Psoas muscle (tissue), 8 donors: ENCODE results near the gene VWA5B2. TPM values are rescaled to one million over a fixed set of nuclear protein-coding genes. Genes with fewer than 3 reads are reported as not detected.

Source experiments
- ATAC-seq, 4 donors: fragments of 200-7000 bp; cut with Tn5 transposase; one replicate each; pipeline ENCODE4 v1.9.1; 2020; ENCODE audit warnings: moderate library complexity in 3 of 4, mild to moderate bottlenecking in 2 of 4
- DNase-seq, 2 donors: peaks; one replicate each; pipeline ENCODE4 v3.0.0-alpha.2; 2020
- H3K27ac ChIP-seq: fragments of 200-600 bp; one replicate; pipeline ENCODE4 v1.8.0; 2022
- H3K27me3 ChIP-seq, 3 donors: fragments of 200-600 bp in 1 of 3; one replicate each; pipeline versions ENCODE4 v1.6.1 to v1.8.0; 2013 to 2022; ENCODE audit warnings: low read length in 2 of 3, mild to moderate bottlenecking in 2 of 3, moderate library complexity in 1 of 3; ENCODE audit not compliant: insufficient read depth in 3 of 3
- H3K36me3 ChIP-seq, 2 donors: fragments of 200-600 bp in 1 of 2; one replicate each; pipeline versions ENCODE4 v1.6.1 to v1.8.0; 2013 to 2022; ENCODE audit warnings: low read depth in 1 of 2, mild to moderate bottlenecking in 1 of 2, moderate library complexity in 1 of 2; ENCODE audit not compliant: insufficient read depth in 1 of 2
- H3K4me1 ChIP-seq: fragments of 200-600 bp; one replicate; pipeline ENCODE4 v1.8.0; 2022
- H3K4me3 ChIP-seq: fragments of 200-600 bp; one replicate; pipeline ENCODE4 v1.8.0; 2022; ENCODE audit warnings: mild to moderate bottlenecking
- H3K9me3 ChIP-seq: fragments of 200-600 bp; one replicate; pipeline ENCODE4 v1.8.0; 2022
- CTCF ChIP-seq: fragments of 200-600 bp; IDR thresholded peaks from one replicate; pipeline ENCODE4 v1.8.0; 2022; ENCODE audit warnings: antibody characterized with exemption
- WGBS, 3 donors: extraction: QIAGEN DNeasy Blood & Tissue Kit; methylation state at CpG; one replicate each; pipeline versions ENCODE4 v1.1.6 to v1.1.7; 2013; 5-methylcytosine and 5-hydroxymethylcytosine counted together
- intact Hi-C, 2 donors: fragments of 100-400 bp; cut with DNase I; formaldehyde crosslinking; loops; one replicate each; pipeline versions ENCODE4 v1.11.0 to v1.14.2; 2022
- polyA plus RNA-seq, 3 donors: library from polyadenylated mRNA; stranded (reverse); fragments of 200-250 nt; gene quantifications; one replicate each; pipeline ENCODE4 v1.2.3, GENCODE V29; 2013
- total RNA-seq, 4 donors: library from RNA; stranded (reverse); fragmentation: NEBNext Ultra II Directional in 2 of 4; extraction: Animal tissue kit (Norgen Biotek cat#: 25700) in 2 of 4; gene quantifications; one replicate each; pipeline versions ENCODE4 v1.2.1 to v1.2.4, GENCODE V29; 2021 to 2023
- donor health status: healthy with polysubstance abuse.
- donor health status: DM: no; HTN: no; CAD: no; lungs with moderate emphysema.
- donor health status: Bipolar disorder and iron deficiency.
- donor health status: healthy.
- donor health status: DM: yes; HTN: yes; CAD: no.
- donor health status: DM: no; HTN: no; CAD: no.
- donor health status: DM: no; HTN: no; CAD: no.
- donor health status: DM: yes; HTN: yes; CAD: no.

Gene VWA5B2
- total and polyA plus RNA-seq, 7 donors, result 0.03 to 0.26 (median 0.05) TPM; not detected in 3

DNA sequence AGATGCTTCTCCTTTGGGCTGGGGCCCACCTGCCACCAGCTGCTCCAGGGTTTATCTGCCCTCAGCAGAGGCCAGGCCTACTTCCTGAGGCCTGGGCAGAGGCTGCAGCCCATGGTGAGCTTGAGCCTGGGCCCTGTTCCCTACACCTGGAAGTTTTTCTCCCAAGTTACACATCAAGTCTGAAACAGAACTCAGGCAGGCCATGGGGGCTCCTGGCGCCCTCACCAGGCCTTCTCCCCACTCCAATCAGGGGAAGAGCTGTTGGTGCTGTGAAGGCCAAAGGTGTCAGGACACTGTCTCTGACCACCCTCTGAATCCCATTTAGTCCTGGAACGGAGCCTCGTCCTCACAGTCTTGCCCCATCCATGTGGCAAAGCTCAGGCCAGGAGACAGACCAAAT lies 7.3 kb downstream of the VWA5B2 start:
- intact Hi-C loops, result no loop called here
- ATAC-seq, result no peak
- WGBS, 3 donors, result 70 to 89% (median 75%) methylated on average over 3 of the region's 3 CpGs
- Histone ChIP-seq H3K4me3 (no peak overlapping the region), H3K4me1 (no peaks in the 10 kb centered on the region), H3K36me3 (no peaks in the 10 kb centered on the region), H3K9me3 (no peaks in the 10 kb centered on the region), H3K27ac (no peak overlapping the region), H3K27me3 (peaks cover 0 to 16% (median 8%) of the 10 kb centered on the region in 3 donors)
- no peak for DNase-seq
- no peak for TF ChIP-seq CTCF

- Histone ChIP-seq H3K4me1 (no peaks in the 10 kb centered on the region), H3K27ac (no peak overlapping the region), H3K27me3 (peaks cover 0 to 10% (median 8%) of the 10 kb centered on the region in 3 donors), H3K4me3 (no peak overlapping the region), H3K9me3 (no peaks in the 10 kb centered on the region), H3K36me3 (peaks cover 1 to 4% of the 10 kb centered on the region in 2 donors)
- no peak for TF ChIP-seq CTCF
- intact Hi-C loops, result no loop called here
- ATAC-seq (no peak), DNase-seq (no peak)
- 58 to 81% (median 69%) methylated on average over 5 to 7 of the region's 7 CpGs for WGBS, 3 donors
Observed at GRCh38 chr3:184237211-184237610, 7.8 kb downstream of the VWA5B2 start.

GRCh38 chr3:184237807-184238206 lies 8.4 kb downstream of the VWA5B2 start:
- intact Hi-C loops, result no loop called here
- DNase-seq (no peak), ATAC-seq (no peak)
- no peaks in the 10 kb centered on the region for H3K9me3 ChIP-seq
- no peak for TF ChIP-seq CTCF
- H3K36me3 ChIP-seq, result peaks cover 4 to 10% of the 10 kb centered on the region in 2 donors
- H3K27ac ChIP-seq, result no peak overlapping the region
- no peaks in the 10 kb centered on the region for H3K4me1 ChIP-seq
- no peak overlapping the region for H3K4me3 ChIP-seq
- 19 to 27% (median 25%) methylated on average over 1 of the region's 1 CpG for WGBS, 3 donors
- H3K27me3 ChIP-seq, result peaks cover 0 to 8% (median 3%) of the 10 kb centered on the region in 3 donors

DNA sequence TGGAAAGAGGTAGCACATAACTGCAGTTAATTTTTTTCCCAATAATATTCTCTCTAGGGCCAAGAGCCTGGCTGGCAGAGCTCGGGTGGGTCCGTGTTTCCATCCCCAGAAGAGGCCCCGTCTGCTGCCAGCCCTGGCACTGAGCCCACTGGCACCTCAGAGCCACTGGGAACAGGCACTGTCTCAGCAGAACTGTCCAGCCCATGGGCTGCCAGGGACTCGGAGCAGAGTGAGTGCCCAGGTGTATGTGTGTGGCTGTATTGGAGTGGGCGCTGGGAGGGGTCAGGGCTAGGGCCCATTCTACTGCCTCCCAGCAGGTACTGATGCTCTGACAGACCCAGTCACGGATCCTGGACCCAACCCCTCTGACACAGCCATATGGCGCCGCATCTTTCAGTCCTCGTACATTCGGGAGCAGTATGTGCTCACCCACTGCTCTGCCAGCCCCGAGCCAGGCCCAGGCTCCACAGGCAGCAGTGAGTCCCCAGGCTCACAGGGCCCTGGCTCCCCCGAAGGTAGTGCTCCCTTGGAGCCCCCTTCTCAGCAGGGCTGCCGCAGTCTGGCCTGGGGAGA lies 8.9 kb downstream of the VWA5B2 start:
- Histone ChIP-seq H3K9me3 (no peaks in the 10 kb centered on the region), H3K27me3 (peaks cover 0 to 4% (median 3%) of the 10 kb centered on the region in 3 donors), H3K4me3 (no peak overlapping the region), H3K4me1 (no peaks in the 10 kb centered on the region), H3K27ac (no peak overlapping the region), H3K36me3 (peaks cover 4 to 15% of the 10 kb centered on the region in 2 donors)
- TF ChIP-seq CTCF, result no peak
- 58 to 68% (median 61%) methylated on average over 13 of the region's 13 CpGs for WGBS, 3 donors
- no peak for DNase-seq
- intact Hi-C loops, result no loop called here
- ATAC-seq, result no peak

DNA sequence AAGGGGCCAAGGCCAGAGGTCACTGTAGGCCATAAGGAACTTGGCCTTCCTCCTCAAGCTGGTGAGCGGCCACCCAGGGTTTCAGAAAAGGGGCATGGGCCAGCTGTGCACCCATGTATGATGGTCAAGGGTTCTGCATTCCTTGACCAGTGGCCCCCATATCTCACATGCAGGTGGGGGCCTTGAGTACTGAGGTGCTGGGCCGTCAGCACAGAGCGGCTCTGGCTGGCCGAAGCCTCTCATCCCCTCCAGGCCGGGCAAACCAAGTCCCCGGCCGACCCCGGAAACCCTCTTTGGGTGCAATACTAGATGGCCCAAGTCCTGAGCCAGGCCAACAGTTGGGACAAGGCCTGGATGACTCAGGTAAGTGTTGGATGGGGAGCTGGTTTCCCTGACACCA lies 9.8 kb downstream of the VWA5B2 start:
- TF ChIP-seq CTCF, result no peak
- intact Hi-C loops, result no loop called here

More for the DNA sequence above, 9.8 kb downstream of the VWA5B2 start:
- Histone ChIP-seq H3K27me3 (peaks cover 0 to 3% (median 0%) of the 10 kb centered on the region in 3 donors), H3K4me1 (no peaks in the 10 kb centered on the region), H3K36me3 (peaks cover 8 to 24% of the 10 kb centered on the region in 2 donors), H3K4me3 (no peak overlapping the region), H3K9me3 (no peaks in the 10 kb centered on the region), H3K27ac (no peak overlapping the region)
- ATAC-seq (no peak), DNase-seq (no peak)
- WGBS, 3 donors, result 88 to 95% (median 95%) methylated on average over 8 of the region's 8 CpGs
